Stimulated activated CD8-positive, alpha-beta memory T cell treated with anti-CD3 and anti-CD28 coated beads, Interleukin-4, amount 100 ng/mL, for 24 hours (primary cell): ENCODE results near the gene TCF3.

Source experiments
- DNase-seq: peaks from one replicate; pipeline ENCODE4 v3.0.0-alpha.2; 2020; ENCODE audit warnings: low read depth

Gene TCF3

GRCh38 chr19:1580957-1581356, 71.5 kb downstream of the TCF3 start:
- no peak for DNase-seq

- DNase-seq, result no peak
These were observed 72.0 kb downstream of the TCF3 start for GRCh38 chr19:1580382-1580781.

- DNase-seq, result no peak
These were observed 73.2 kb downstream of the TCF3 start for GRCh38 chr19:1579222-1579621.

GRCh38 chr19:1577929-1578618, 74.3 kb downstream of the TCF3 start:
- no peak for DNase-seq

- DNase-seq, result no peak
These were observed 75.1 kb downstream of the TCF3 start for GRCh38 chr19:1577090-1577928.

GRCh38 chr19:1576242-1577089, 75.9 kb downstream of the TCF3 start:
- no peak for DNase-seq

DNA sequence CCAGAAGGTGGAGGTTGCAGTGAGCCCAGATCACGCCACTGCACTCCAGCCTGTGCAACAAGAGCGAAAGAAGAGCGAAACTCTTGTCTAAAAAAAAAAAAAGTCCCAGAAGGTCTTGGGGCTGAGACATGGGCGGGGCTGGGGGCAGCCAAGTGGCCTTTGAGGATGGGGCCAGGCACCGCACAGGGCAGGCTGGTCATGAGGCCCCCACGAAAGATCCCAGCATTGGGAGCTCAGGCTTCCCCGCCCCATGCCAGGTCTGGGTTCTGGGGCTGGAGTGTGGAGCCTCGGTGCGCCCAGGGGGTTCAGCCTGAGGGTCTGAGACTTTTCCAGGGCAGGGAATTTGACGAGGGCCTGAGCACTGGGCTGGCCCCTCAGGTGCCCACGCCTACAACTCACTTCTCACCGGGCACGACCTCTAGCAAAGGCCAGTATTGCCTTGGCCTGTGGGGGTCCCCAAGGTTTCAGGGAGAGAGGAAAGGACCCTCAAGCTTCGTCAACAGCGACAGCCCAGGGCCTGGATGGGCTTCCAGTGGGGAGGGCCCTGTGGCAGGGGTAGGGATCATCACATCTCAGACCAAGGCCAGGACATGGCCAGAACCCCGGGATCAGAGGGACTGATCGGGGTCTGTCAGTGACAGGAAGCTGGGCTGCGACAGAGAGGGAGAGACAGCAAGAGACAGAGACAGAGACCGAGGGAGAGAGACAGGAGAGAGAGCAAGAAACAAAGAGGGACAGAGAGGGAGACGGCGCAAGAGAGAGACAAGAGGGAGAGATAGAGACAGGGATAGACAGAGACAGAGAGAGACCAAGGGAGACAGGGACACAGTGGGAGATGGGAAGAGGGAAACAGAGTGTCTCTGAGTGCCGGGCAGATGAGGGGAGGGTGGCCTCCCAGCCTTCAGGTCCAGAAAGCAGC, 76.8 kb downstream of the TCF3 start:
- no peak for DNase-seq

DNA sequence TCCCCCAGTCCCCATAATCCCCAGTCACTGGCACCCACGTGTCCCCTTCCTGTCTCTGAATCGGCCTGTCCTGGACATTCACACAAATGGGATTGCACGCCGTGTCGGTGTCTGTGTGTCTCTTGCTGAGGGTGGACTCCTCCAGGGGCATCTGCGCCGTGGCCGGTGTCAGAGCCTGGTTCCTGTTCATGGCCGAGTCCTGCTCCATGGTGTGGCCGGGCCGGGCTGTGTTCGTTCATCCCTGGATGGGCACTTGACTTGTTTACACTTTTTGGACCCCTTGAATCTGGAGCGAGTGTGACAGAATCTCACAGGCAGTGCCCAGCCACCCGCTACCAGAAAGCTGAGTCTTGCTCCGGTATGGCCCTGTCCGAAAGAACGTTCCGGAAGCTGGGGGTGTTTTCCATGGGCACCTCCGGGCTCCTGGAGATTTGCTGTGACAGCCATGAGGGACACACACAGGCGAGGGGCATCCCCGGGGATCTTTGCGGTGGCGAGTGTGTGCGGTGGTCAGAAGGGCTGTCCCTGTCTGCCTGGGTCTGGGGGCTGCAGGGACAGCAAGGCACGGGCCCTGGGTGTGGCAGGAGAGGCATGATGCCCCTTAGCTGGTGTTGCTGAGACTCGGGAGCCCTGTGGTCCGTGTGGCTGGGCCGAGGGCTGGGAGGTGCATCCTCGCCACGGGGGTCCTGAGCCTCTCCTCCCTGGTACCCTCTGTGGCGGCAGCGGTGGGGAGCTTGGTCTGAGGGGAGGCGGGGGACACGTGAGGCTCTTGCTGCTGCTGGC, 77.9 kb downstream of the TCF3 start:
- no peak for DNase-seq

- DNase-seq, result no peak
These were observed 79.6 kb downstream of the TCF3 start for GRCh38 chr19:1572795-1573194.

- no peak for DNase-seq
These were observed 81.1 kb downstream of the TCF3 start for GRCh38 chr19:1571358-1571757.

DNA sequence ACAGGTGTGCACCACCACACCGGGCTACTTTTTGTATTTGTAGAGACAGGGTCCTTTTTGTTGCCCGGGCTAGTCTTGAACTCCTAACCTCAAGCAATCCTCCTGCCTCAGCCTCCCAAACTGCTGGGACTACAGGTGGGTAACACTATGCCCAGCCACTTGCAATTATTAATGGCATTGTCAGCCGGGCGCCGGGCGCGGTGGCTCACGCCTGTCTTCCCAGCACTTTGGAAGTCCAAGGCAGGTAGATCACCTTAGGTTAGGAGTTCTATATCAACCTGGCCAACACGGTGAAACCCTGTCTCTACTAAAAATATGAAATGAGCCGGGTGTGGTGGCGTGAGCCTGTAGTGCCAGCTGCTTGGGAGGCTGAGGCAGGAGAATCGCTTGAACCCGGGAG, 81.6 kb downstream of the TCF3 start:
- no peak for DNase-seq

GRCh38 chr19:1569997-1570396, 82.4 kb downstream of the TCF3 start:
- no peak for DNase-seq

GRCh38 chr19:1568320-1569019, 83.9 kb downstream of the TCF3 start, which contains the start of gene MEX3D:
MEX3D (minus strand) TSS chr19:1568325; CDS start chr19:1568058, 267 bp downstream.
- peak; percentile 74 for DNase-seq

DNA sequence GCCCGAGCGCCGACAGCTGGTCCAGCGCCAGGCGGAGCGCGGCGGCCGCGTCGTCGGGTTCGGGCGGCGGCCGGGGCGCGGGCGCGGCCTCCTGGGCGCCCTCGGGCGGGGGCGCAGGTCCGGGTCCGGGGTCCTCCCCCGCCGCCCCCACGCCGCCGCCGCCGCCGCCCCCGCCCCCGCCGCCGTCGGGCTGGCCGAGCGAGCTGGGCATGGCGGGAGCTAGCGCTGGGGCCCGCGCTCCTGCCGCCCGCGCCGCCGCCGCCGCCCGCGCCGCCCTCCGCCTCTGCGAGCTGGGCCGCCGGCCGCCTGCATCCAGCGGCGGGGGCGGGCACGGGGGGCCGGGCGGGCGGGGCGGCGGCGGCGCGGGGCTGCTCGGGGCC, 84.6 kb downstream of the TCF3 start:
- no peak for DNase-seq

- DNase-seq, result no peak
These were observed 85.1 kb downstream of the TCF3 start for GRCh38 chr19:1567116-1567847.

DNA sequence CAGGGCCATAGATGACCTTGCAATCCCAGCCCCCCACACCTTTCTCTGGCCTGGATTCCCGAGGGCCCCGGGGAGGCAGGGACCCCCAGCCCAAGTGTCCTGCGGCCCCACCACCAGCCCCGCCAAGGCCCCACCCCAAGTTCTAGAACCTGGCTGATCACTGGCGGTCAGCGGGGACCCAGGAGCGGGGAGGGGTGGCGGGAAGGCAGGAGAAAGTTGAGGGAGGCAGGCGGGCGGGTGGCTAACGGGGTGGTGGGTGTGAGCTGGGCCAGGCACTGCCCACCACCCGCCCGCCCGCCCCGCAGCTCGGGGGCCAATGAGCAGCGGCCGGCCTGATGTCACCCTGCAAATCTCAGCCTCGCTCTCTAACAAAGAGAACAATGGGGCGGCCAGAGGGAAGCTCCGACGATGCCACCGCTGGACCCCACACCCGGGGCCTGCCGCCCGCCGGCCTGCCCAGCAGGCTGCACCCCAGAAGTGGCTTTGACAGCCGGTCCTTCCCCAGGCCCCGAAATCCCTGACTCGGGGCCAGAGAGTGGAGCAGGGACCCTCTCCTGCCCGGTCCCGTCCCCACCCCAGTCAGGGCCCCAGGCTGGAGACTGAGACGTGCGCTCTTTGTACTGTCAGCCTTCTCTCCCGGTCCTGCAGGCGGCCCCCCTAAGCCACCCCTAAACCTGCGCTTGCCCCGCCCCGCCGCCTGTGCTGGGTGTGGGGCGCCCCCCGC, 85.9 kb downstream of the TCF3 start:
- DNase-seq, result no peak

DNA sequence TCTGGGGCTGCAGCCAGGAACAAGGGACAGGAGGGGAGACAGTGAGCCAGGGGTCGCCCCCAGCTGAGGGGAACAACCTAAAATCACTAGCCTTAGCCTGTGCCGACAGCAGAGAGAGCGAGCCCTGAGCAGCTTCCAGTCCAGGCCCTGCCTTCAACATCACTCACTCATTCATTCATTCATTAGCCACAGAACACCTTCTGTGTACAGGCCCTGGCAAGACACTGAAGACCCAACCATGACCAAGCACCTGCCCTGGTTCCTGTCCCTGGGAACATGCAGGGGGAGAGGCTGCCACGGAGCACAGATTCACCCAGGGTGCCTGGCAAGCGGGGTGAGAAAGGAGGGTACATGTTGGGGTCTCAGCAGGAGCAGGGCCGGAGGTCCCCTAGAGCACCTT, 89.2 kb downstream of the TCF3 start:
- no peak for DNase-seq

DNA sequence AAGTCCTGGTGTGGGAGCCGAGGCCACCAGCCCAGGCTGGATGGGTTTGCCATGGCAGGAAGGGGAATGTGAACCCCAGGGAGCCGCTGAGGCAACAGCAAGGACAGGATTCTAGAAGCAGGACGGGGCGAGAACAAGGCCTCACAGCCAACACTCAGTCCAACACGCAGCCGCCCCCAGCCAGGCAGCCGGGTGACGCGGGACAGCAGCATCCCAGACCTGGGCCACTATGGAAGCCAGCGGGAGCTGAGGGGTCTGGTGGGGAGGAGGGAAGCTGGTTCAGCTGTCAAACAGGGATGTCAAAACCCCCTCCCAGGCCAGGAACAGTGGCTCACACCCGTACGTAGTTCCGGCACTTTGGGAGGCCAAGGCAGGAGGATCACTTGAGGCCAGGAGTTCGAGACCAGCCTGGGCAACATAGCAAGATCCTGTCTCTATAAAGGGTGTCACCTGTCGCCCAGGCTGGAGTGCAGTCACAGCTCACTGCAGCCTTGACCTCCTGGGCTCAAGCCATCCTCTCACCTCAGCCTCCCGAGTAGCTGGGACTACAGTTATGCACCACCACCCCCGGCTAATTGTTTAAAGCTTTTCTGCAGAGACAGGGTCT, 91.1 kb downstream of the TCF3 start:
- no peak for DNase-seq
